ENCODE results near the gene TFAP2E.

The TFAP2E gene

DNA sequence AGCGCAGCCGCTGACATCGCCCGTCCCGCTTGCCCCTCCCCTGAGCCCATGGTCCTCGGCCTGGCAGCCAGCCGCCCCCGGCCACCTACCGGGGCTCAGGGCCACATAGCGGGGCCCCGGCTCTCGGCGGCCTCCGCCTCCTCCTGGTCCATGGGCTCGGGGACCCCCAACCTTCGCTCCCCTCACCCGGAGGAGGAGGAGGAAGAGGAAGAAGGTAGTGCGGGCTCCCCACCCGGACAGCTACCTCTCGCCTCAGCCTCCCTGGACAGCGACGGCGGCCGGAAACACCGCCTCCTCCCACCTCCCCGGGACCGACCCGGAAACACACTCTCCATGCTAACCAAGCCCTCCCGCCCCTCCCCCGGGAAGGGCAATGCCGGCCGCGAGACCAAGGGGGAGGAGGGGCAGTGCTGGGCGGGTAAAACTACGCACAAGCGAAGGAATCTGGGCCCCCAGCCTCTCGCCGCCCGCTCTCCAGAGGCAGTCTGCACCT lies 15.9 kb upstream of the TFAP2E start, which contains the start of gene KIAA0319L:
Gene KIAA0319L, minus strand, starts transcription at position 286 of the 493 bp plus-strand sequence. CDS start 2,912 bp downstream, outside the sequence.
- DNase-seq (ENCODE audit: low spot score), result peak; percentile 72

DNA sequence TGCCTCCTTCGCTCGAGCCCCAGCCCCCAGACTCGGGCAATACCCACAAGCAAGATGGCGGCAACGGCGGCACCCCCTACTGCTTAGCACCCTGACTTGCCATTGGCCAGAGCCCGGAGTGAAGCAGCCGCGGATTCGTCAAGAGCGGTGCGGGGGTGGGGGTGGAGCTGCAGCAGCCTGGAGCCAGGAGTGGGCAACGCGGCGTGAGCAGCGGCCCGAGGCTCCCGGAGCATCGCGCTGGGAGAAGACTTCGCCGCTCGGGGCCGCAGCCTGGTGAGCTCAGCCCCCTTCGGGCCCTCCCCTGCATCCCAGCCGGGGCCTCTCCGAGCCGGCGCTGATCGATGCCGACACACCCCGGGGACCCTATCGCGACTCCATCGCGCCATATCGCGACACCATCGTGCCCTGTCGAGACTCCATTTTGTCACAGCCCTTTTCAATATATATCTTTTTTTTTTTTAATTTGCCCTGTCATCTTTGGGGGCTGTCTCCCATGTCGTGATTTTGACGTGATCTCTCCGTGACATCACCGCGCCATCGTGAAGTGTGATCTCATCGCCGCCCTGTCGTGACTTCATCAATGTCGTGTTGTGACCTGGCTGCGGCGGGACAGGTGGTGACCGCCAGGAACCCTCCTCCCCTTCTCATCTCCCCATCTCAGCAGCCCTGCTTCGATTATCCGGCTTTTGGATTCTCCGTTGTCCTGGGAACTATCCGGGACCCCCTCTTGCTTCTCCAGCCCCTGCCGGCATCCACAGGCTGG lies 15.3 kb upstream of the TFAP2E start, which contains the start of gene NCDN:
Gene NCDN, plus strand, starts transcription at position 189 of the 763 bp plus-strand sequence. Its CDS starts 392 bp downstream, at position 581.
- peak; percentile 93 for DNase-seq (ENCODE audit: low spot score)

GRCh38 chr1:35558374-35559316 lies 14.5 kb upstream of the TFAP2E start:
- no peak for DNase-seq (ENCODE audit: low spot score)

GRCh38 chr1:35559317-35559944 lies 13.7 kb upstream of the TFAP2E start:
- DNase-seq (ENCODE audit: low spot score), result peak; percentile 13

DNA sequence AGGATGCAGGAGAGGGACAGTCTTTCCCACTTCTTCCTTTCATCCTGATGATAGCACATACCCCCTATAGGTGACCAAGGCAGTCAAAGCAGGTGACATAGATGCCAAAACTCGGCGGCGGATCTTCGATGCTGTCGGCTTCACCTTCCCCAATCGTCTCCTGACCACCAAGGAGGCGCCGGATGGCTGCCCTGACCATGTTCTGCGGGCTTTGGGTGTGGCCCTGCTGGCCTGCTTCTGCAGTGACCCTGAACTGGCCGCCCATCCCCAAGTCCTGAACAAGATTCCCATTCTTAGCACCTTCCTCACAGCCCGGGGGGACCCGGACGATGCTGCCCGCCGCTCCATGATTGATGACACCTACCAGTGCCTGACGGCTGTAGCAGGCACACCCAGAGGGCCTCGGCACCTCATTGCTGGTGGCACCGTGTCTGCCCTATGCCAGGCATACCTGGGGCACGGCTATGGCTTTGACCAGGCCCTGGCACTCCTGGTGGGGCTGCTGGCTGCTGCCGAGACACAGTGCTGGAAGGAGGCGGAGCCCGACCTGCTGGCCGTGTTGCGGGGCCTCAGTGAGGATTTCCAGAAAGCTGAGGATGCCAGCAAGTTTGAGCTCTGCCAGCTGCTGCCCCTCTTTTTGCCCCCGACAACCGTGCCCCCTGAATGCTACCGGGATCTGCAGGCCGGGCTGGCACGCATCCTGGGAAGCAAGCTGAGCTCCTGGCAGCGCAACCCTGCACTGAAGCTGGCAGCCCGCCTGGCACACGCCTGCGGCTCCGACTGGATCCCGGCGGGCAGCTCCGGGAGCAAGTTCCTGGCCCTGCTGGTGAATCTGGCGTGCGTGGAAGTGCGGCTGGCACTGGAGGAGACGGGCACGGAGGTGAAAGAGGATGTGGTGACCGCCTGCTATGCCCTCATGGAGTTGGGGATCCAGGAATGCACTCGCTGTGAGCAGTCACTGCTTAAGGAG lies 12.6 kb upstream of the TFAP2E start:
- DNase-seq (ENCODE audit: low spot score), result no peak

DNA sequence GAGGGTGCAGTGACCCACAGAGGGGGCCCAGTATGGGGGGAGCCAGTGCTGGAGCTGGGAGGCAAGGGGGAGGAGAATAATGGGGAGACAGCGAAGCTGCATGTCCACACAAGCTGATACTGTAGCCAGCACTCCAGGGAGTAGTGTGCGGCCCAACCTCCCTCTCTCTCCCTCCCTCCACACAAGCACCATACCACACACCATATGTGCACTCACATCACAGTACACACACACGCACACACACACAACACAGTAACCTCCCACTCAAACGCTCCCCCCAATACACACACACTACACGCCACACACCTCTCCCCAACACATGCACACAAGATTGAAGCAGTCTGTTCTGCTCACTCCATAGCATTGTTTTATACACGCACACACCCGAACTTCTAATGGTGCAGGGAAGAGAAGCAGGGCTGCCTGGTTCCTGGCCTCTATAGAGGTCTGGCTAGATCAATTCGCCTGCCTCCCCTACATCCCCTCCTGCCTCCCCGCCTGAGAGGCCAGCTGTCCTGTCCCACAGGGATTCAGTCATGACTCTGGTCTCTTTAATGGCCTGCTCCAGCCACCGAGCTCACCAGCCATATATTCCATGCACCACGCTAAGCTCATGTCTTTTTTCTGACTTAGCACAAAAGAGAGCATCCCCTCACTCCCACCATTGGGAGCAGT lies 11.7 kb upstream of the TFAP2E start:
- DNase-seq (ENCODE audit: low spot score), result no peak

GRCh38 chr1:35561972-35562680 lies 11.0 kb upstream of the TFAP2E start:
- DNase-seq (ENCODE audit: low spot score), result no peak

DNA sequence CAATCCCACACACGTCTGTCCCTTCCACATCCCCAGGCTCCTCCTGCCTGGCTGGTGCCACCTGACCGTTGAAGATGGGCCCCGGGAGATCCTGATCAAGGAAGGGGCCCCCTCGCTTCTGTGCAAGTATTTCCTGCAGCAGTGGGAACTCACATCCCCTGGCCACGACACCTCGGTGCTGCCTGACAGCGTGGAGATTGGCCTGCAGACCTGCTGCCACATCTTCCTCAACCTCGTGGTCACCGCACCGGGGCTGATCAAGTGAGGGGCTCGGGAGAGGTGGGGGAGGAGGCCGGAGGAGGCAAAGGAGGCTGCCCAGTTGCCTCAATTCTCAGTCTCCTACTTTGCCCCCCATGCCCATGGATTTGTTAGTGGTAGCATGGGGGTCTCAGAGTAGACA lies 9.9 kb upstream of the TFAP2E start:
- no peak for DNase-seq (ENCODE audit: low spot score)

GRCh38 chr1:35564037-35564883 lies 8.9 kb upstream of the TFAP2E start:
- peak; percentile 77 for DNase-seq (ENCODE audit: low spot score)

DNA sequence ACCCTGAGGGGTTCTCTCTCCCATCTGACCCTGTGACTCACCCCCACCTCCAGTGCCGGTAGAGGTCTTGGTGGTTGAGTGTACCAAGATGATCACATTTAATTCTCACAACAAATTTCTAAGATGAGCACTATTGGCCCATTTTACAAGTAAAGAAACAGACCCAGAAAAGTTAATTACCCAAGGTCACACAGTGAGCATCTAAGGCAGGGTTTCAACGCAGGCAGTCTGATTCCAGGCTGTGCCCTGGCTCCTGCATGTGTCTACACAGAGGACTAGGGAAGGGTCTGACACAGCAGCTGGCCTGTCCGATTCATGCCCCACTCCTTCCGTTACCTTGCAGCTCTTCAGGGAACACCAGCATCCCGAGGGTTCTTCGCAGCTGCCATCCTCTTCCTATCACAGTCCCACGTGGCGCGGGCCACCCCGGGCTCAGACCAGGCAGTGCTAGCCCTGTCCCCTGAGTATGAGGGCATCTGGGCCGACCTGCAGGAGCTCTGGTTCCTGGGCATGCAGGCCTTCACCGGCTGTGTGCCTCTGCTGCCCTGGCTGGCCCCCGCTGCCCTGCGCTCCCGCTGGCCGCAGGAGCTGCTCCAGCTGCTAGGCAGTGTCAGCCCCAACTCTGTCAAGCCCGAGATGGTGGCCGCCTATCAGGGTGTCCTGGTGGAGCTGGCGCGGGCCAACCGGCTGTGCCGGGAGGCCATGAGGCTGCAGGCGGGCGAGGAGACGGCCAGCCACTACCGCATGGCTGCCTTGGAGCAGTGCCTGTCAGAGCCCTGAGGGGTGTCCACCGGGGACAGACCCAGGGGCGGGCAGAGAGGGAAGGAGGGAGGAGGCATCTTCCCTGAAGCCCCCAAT lies 8.0 kb upstream of the TFAP2E start:
- DNase-seq (ENCODE audit: low spot score), result no peak

DNA sequence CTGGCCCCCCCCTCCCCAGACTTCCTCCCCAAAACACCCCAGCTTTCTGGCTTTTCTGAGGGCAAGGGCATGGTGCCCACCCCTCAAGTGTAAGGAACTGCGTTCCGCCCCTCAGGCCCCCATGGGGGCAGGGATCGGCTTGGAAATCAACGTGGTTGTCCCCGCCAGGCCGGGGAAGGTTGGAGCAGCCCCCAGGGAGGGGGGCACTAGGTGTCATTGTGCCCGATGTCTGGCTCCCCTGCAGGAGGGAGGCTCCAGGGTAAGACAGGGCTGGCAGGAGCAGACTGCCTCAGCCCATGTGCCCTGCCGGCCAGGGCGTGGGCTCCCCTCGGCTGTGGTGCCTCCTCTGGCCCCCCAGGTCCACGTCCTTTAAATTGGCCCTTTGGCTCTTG lies 7.4 kb upstream of the TFAP2E start:
- no peak for DNase-seq (ENCODE audit: low spot score)

DNA sequence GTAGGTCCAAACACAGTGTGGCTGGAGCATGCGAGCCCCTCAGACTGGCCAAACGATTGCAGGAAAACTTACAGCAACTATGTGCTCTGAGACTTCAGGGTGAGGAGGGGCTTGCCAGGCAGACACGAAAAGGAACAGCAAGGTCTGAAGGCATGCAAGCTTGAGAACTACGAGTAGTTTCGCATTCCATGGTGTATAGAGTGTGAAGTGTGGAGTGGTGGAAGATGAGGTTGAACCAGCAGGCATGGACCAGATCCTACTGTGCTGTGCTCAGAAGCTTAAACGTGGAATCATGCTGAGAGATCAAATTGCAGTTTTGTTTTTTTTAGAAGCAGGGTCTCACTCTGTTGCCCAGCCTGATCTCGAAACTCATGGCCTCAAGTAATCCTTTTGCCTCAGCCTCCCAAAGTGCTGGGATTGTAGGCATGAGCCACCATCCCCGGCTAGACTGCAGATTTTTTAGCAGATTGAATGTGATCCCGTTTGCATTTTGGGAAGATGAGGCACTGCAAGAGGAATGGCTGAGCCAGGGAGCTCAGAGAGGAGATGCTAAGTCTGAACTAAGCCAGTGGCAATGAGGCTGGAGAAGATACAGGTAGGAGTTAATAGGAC lies 5.1 kb upstream of the TFAP2E start:
- no peak for DNase-seq (ENCODE audit: low spot score)

- DNase-seq (ENCODE audit: low spot score), result peak; percentile 64
Measured at GRCh38 chr1:35568975-35569395, 4.1 kb upstream of the TFAP2E start.

GRCh38 chr1:35569936-35570335 lies 3.2 kb upstream of the TFAP2E start:
- no peak for DNase-seq (ENCODE audit: low spot score)

GRCh38 chr1:35570589-35571137 lies 2.5 kb upstream of the TFAP2E start:
- no peak for DNase-seq (ENCODE audit: low spot score)

- no peak for DNase-seq (ENCODE audit: low spot score)
Measured at GRCh38 chr1:35571263-35571662, 1.9 kb upstream of the TFAP2E start.

DNA sequence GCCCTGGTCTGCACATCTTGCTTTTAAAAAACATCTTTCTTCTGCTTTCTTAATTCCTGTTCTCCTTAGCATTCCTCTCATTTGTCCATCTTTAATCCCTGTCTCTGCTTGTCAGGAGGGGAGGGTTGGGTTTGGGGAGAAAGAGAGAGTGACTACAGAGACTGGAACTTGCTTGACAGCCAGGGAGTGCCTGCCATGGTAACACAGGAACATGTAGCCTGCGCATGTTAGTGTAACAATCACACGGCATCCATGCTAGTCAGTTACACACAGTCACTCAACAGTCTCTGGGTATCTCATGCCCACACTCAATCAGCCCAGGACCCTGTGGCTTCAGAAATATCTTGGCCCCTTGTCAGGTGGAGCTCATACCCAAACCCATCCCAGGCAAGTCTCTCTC lies 818 bp upstream of the TFAP2E start:
- no peak for DNase-seq (ENCODE audit: low spot score)

Measured in CD4-positive, alpha-beta T cell treated with Interleukin-6 at 100 ng/mL for 8 hours (primary cell).